ENCODE results near the gene SETD4. TPM values are rescaled to one million over a fixed set of nuclear protein-coding genes. Genes with fewer than 3 reads are reported as not detected.
"Not testable (repeated sequence)": the region's sequence is repeated elsewhere in the genome, so short reads cannot be mapped to it uniquely, and the experiment has no call there.

Gene SETD4
- polyA plus RNA-seq, 5 donors, result 28.7 to 42.4 (median 36.8) TPM

DNA sequence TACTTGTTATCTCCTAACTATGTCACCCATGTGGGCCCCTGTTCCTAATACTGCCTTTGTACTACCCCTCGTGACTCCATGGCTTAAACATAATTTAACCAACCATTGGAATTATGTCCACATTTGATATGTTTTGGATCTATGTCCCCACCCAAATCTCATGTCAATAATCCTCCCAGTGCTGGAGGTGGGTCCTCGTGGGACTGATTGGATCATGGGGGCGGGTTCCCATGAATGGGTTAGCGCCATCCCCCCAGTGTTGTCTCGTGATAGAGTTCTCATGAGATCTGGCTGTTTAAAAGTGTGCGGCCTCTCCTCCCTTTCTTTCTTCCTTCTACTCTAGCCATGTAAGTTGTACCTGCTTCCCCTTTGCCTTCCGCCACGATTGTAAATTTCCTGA, 19.3 kb upstream of the SETD4 start:
- DNase-seq, result no peak

DNA sequence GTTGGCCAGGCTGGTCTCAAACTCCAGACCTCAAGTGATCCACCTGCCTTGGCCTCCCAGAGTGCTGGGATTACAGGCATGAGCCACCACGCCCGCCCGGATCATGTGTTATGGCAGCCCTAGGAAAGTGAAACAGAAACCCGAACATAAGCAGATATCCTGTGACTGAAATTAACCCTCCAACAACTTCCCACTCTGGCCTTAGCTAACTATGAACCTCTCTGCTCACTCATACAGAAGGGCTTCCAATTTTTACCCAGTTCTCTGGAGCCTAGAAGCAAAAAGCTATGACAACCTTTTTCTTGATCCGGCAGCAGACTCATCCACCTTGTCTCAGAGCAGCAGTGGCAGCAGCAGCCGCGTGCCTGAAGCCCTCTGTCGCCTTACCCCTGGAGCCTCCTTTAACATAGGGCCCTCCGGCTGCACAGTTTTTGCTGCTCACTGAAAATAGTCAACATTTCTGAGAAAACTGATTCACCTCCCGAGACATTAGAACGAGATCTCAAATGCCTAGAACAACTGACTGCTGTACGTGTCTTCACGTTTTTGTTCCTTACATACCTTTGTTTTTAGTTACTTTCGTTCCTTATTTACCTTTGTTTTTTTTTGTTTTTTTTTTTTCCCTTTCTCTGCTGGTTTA, 18.8 kb upstream of the SETD4 start:
- DNase-seq, result no peak

DNA sequence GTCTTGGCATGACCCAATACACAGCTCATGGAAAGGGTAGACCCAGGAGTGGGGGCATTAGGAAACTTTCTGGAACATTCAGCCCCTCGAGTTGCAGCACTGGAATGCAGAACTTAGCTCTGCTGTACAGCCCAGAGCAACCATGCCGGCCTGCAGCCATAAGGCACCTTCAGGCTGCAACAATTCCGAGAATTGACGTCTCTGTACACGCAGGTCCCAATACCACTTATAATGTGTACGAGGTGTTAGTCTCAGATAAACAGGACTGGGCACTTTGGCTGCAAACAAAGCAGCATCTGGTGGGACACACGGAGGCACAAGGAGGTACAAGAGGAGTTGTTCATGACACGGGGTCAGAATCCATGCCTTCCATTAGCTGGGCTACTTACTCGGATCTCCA, 17.4 kb upstream of the SETD4 start:
- DNase-seq, result no peak

DNA sequence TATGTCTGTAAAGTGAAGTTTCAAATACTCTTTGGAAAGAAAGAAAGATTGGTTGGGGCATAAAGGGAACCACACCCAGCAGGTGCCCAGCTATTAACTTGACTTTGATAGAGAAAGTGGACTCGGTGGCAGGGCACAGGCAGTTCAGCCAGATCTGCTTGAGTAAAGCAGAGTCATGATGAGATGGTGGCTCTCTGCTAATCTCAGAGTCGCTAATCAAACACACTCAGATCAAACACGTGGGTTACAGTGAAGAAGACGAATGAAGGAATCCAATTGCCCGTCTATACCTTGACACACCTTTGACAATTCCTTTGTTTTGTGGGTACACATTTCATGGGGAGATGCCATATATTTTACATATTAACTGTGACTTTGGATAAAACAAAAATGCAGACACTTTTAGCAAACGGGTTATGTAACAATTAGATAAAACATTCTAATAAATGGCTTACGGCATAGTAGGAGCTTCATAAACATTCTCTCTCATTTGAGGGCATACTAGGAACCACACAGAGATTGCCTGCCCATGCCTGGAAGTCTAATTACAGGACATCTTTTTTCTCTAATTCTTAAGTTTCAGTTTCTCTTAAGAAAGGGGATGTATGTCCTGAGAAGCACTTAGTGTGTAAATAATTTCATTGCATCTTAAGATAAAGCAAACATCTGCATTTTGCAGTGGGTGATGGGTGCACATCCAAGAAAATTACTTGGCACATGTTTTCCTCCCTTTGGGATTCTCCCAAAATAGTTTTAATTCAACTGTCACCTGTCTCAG, 16.7 kb upstream of the SETD4 start:
- no peak for DNase-seq

DNA sequence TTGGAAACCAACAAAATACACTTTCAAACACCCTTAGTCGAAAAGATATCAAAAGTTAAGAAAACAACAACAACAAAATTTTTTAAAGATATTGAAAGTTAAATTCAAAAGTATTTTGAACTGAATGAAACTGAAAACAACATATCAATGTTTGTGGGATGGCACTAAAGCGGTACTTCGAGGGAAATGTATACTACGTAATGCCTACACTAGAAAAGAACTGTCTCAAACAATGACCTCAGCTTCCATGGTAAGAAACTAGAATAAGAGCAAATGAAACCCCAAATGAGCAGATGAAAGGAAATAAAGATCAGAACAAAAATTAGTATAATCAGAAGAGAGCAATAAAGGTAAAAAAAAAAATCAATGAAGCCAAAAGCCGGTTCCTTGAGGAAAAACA, 15.6 kb upstream of the SETD4 start:
- DNase-seq, result no peak

DNA sequence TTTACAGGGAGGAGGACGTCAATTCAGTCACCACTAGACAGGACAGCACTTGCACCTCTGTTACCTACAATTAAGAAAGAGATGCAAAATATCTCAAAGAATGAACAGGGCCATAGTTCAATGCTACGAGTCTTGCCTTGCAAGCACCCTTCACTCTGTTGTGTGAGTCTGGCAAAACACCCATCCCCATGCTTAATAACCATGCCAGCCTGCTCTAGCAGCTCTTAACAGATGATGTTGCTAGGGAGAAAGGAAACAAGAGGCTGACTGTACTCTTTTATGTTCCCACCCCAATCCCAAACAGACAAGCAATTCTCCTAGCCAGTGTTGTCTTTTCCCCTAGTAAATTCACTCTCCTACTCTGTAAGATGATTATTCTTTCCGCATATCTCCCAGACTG, 14.8 kb upstream of the SETD4 start:
- DNase-seq, result no peak

DNA sequence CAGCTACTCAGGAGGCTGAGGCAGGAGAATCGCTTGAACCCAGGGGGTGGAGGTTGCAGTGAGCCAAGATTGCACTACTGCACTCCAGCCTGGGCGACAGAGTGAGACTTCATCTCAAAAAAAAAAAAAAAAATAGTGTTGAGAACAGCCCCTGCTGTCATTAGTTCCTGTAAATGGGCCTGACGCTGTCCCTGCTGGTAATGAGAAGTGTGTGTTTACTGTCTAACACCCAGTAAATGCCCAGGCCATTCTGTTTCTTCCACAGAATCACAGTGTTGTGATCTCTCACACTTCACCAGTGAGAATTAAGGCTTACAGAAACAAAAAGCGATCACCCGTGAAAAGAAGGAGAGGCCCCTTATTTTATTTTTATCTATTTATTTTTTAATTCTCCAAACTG, 13.6 kb upstream of the SETD4 start:
- not testable (repeated sequence) for DNase-seq

DNA sequence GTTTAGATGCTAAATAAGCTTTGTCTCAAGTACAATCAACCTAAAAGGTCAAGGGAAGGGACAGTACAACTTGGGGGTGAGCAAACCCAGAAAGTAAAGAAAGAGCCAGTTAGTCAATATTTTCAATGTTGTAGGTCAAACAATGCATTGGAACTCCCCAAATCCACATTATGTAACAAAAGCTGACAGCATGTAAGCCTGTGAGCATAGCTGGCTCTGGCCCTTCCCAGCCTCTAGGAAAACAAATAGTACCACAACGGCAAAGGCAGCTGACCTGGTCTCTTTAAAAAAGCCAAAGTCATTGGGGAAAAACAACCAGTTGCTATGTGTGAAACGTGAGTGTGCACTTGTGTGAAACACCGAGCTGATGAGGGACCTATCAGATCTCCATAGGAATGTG, 12.9 kb upstream of the SETD4 start:
- no peak for DNase-seq

DNA sequence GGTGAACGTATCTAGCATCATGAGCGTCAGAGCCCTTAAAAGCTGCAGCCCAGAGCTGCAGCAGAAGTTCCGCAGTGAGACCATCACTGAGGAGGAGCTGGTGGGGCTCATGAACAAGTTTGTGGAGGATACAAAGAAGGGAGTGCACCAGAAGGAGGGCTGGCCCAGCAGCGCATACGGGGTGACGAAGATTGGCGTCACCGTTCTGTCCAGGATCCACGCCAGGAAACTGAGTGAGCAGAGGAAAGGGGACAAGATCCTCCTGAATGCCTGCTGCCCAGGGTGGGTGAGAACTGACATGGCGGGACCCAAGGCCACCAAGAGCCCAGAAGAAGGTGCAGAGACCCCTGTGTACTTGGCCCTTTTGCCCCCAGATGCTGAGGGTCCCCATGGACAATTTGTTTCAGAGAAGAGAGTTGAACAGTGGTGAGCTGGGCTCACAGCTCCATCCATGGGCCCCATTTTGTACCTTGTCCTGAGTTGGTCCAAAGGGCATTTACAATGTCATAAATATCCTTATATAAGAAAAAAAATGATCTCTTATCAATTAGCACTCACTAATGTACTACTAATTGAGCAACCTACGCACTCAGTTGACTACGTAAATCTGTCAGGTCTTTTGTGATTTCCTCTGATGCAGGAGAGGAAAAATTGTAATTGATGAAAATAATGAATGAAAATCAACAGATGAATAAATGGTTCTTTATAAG, 12.3 kb upstream of the SETD4 start:
- no peak for DNase-seq

DNA sequence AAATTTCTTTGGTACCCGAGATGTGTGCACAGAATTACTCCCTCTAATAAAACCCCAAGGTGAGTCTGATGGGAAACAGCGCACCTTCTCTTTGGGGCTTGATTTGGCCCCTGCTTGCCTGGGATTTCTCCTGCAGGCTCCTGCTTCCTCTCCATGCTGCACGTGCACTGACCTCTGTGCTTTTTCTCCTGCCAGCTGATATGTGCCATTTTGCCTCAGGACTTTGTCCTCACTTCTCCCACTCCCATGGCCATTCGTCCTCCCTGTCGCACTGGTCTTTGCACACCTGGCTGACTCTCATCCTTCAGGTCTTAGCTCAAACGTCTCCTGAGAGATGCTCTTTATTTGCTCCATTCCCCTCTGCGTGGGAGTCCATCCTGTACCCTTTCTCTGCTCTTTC, 10.7 kb upstream of the SETD4 start:
- no peak for DNase-seq

DNA sequence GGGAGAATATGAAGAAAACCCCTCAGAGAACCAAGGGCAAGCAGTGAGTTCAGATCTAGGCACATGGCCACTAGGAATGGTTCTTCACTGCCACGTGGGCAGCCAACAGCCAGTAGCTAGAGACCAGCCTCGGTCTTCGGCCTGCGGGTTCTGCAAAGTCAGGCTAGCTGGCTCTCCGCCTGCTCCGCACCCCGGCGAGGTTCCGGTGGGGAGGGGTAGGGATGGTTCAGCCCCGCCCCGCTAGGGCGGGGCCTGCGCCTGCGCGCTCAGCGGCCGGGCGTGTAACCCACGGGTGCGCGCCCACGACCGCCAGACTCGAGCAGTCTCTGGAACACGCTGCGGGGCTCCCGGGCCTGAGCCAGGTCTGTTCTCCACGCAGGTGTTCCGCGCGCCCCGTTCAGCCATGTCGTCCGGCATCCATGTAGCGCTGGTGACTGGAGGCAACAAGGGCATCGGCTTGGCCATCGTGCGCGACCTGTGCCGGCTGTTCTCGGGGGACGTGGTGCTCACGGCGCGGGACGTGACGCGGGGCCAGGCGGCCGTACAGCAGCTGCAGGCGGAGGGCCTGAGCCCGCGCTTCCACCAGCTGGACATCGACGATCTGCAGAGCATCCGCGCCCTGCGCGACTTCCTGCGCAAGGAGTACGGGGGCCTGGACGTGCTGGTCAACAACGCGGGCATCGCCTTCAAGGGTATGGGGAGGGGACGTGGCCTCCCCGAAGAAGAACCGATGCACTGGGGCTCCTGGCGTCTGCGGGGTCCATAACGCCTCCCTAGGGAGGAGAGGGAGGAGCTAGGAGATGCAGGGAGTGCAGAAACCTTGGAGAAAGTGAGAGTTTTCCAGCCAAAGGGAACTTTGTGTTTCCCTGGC, 9.6 kb upstream of the SETD4 start, which contains the start of gene CBR1:
Gene CBR1 (plus strand): TSS at position 312 of the 871 bp plus-strand sequence. CDS start 92 bp downstream, at position 404.
- peak; percentile 75 to 83 for DNase-seq

DNA sequence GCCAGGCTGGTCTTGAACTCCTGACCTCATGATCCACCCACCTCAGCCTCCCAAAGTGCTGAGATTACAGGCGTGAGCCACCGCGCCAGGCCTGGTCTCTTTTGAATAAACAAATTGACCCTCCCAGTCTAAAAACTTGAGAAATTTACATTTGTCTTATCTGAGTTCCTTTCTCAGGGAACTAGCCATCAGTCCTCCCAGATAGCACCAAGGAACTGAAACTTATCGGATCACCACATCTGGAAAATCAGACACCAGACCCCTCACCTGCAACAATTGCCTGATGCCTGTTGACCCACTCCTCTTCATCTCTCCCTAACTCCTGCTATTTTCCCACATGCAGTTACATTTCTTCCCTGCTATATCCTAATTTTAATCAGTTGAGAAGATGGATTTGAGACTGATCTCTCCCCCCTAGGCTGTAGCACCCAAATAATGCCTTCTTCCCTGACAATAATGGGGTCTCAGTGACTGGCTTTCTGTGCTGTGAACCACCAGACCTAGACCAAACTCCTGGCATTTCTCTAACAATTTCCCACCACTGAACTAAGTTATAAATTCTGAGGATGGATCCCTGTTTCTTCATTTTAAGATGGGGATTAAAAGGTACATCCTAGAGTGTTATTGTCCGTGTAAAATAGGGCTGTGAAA, 8.5 kb upstream of the SETD4 start:
- no peak for DNase-seq

DNA sequence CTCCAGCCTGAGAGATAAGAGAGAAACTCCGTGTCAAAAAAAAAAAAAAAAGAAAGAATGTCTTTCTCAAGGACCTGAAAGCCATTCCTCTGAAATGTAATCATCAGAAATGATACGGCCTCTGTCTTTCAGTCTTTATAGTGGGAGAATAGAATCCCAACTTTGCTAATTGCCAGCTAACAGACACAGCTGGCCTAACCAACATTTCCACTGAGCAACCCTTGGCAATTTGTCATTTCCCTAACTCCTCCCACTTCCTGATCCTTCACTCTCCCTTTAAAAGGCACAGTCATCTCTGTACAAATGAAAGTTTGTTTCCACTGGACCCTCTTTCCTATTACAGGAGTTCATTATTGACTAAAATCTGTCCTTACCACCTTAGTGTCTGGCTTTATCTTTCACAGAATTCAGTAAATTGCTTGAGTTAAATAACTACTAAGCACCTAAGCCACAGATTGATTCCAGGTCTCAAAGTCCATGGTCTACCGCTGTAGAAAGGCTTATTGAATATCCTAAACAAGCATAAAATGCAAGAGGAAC, 5.2 kb upstream of the SETD4 start:
- no peak for DNase-seq

DNA sequence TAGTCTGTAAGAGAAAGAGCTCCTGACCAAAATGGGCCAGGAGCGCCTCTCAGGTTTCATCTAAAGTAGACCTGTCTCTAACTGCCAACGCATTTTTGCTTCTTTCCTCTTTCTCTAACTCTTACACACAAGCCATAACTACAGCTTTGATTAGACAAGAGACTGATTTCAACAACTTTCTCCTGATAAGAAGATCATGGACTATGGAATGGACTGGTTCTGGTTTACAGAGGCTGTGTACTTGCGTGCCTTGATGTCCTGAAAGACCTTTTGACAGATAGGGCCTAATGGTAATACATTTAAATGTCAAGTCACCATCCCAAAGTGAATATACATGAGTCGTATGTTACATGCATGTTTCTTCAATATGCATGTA, 3.7 kb upstream of the SETD4 start:
- no peak for DNase-seq

DNA sequence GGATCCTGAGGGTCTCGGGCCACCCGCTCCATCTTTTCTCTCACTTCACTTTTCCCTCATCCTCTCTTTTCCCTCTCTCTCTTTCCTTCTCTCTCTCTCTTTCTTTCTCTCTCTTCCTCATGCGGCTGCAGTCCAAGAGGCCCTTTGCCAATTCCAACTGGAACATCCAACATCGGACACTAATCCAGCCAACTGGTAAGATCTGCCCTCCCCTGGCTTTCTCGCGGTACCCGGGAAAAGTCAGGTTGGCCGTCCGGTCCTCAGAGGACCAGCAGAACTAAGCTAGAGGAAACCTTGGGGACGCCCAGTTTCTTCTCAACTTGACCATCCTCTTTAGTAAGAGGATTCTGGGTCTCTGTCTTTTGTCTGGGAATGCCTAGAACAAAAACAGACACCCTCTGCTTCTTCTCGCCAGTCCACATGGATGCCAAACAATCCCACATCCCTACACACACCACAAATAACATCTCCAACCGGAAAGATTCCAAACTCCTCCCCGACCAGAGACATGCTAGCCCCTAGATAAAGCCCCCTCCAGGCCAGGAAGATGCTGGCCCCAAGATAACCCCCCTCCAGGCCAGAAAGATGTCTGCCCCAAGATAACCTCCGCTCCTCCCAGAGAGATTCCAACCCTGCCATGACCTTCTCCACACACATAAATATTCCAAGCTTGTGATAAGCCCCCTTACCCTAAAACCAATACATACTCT, 3.2 kb upstream of the SETD4 start:
- no peak for DNase-seq

DNA sequence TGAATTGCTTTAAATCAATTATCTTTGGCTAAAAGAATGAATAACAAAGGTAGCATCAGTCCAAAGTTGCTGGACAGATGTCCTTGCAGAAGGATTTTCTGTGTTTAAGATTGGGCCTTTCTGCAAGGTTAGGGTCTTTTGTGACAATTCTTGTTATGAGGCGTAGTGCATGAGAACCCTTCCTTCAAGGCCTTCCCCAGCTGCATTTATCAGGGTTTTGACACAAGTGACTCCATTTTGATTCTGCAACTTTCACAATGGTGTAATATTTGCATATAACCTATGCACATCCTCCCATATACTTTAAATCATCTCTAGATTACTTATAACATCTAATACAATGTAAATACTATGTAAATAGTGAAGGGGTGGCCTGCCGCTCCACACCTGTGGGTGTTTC, 1.1 kb upstream of the SETD4 start:
- DNase-seq, result no peak

DNA sequence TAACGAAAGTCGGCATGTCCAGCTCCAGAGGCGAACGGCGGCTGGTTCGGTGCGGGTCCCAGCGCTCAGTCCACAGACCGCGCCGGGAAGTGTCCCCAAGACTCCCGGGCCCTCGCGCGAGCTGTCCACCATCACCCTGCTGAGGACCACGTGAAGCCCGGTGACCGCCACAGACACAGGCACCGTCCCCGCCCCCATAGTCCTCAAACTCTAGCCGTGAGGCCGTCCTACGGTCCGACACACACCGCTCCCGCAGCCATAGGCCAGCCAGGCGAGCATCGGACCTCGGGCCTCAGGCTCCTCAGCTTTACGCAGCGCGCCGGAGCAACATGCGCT, 535 bp downstream of the SETD4 start:
- no peak for DNase-seq

DNA sequence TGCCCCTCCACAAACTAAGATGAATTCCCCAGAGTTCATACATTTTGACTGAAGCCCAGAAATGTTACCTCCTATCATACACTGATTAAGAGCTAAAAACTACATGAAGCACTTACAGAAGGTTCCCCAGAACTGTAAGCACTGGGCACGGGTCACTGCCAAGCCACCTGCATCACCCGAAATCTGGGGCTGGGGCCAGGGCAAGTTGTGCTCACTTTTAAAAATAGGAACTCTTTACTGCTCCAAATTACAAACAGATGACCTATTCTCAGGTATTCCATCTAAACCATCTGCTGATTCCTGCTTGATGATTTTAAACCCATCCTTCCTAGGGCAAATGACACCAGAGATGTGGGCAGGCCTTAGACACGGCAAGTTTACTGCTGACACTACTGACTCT, 4.8 kb downstream of the SETD4 start:
- no peak for DNase-seq

DNA sequence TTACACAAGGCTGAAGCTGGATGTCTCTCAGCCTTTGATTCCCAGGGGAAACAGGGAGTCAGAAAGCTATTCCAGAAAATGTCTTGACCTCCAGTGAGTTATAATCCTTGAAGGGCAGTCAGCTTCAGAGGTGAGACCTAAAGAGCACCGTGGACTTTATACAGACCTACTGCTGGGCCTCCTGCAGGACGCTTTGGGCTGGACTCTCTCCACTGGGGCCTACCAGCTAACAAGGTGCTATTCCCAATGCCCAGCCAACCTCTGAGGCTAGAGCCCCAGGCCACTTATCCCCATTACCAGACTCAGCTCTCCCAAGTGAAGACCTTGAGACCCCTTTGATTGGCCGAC, 6.6 kb downstream of the SETD4 start:
- DNase-seq, result no peak

DNA sequence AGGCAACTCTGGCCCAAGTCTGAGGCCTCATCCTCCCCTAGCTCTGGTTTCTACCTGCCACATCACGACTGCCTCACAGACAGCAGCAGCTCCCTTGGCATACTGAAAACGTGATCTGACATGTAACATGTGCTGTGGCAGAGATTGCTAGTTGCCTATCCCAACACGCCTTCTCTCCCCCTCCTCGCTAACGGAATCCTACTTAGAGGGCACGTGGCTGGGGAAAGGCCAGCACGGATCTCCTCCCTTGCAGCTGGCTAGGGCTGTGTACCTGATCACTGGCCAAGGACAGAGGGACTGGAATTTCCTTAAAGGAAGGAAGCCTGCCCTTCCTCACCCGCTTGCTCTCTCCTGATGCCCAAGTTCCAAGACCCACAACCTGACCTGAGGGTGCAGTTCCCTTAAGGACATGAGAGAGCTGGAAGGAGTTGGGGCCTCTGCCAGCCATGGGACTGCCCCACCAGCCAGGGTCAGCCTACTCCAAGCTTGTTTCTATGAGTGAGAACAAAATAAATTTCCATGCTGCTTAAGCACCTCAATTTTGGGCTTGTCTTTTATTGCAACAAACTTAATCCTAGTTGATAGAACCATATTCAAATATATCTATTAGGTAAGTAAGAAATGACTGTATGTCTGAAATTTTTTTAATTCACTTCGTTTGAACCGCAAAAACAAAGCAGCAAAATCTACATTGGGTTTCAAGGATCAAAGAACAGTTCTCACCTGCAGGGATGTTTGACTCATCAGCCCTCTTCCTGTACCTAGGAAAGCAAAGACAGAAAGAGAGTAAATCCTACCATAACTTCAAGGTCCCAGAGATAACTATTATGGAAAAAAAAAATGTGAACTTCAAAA, 7.2 kb downstream of the SETD4 start:
- no peak for DNase-seq
